Nephron progenitor cell (in vitro differentiated cells): ENCODE measurements around the gene NUPR1.

Experiments
- DNase-seq: peaks from one replicate; pipeline ENCODE4 v3.0.0; 2021
- H3K27ac Mint-ChIP-seq: 2 replicates; pipeline ENCODE4 v1.8.0; 2021; ENCODE audit warnings: mild to moderate bottlenecking, moderate library complexity, mixed read lengths
- H3K27me3 Mint-ChIP-seq: 2 replicates; pipeline ENCODE4 v1.8.0; 2021; ENCODE audit warnings: mild to moderate bottlenecking, low read depth, mixed read lengths; ENCODE audit not compliant: poor library complexity
- H3K36me3 Mint-ChIP-seq: 2 replicates; pipeline ENCODE4 v1.8.0; 2021; ENCODE audit warnings: low read depth, mixed read lengths
- H3K4me1 Mint-ChIP-seq: 2 replicates; pipeline ENCODE4 v1.8.0; 2021; ENCODE audit warnings: mixed read lengths
- H3K4me3 Mint-ChIP-seq: 2 replicates; pipeline ENCODE4 v1.8.0; 2021; ENCODE audit warnings: mild to moderate bottlenecking, moderate library complexity, mixed read lengths
- H3K9me3 Mint-ChIP-seq: 2 replicates; pipeline ENCODE4 v1.8.0; 2021; ENCODE audit warnings: mild to moderate bottlenecking, moderate library complexity, mixed read lengths
- CTCF ChIP-seq: fragments of 200-600 bp; sonication (generic); IDR thresholded peaks from 2 replicates; pipeline ENCODE4 v1.5.0; 2021; ENCODE audit warnings: antibody characterized with exemption

The NUPR1 gene

GRCh38 chr16:28526201-28527099 is 12.3 kb downstream of the NUPR1 start:
- H3K36me3 Mint-ChIP-seq = no peaks in the 10 kb centered on the region
- H3K27me3 Mint-ChIP-seq = peaks cover 32% of the 10 kb centered on the region
- no peak overlapping the region for H3K4me3 Mint-ChIP-seq

GRCh38 chr16:28524681-28525171 is 14.0 kb downstream of the NUPR1 start:
- Mint-ChIP-seq H3K4me3 (no peak overlapping the region), H3K27me3 (peaks cover 36% of the 10 kb centered on the region), H3K4me1 (no peaks in the 10 kb centered on the region), H3K9me3 (peaks cover 18% of the 10 kb centered on the region), H3K36me3 (no peaks in the 10 kb centered on the region), H3K27ac (no peak overlapping the region)
- DNase-seq = no peak
- no peak for TF ChIP-seq CTCF

More at GRCh38 chr16:28526201-28527099, 12.3 kb downstream of the NUPR1 start:
- Mint-ChIP-seq H3K9me3 (peaks cover 18% of the 10 kb centered on the region), H3K4me1 (no peaks in the 10 kb centered on the region), H3K27ac (no peak overlapping the region)
- DNase-seq = no peak
- TF ChIP-seq CTCF = no peak

GRCh38 chr16:28522792-28523191 is 16.0 kb downstream of the NUPR1 start:
- DNase-seq = no peak
- Mint-ChIP-seq H3K9me3 (peaks cover 18% of the 10 kb centered on the region), H3K27me3 (peaks cover 36% of the 10 kb centered on the region), H3K4me3 (no peak overlapping the region), H3K4me1 (no peaks in the 10 kb centered on the region), H3K36me3 (no peaks in the 10 kb centered on the region), H3K27ac (no peak overlapping the region)
- TF ChIP-seq CTCF = no peak

GRCh38 chr16:28521436-28521835 is 17.3 kb downstream of the NUPR1 start:
- Mint-ChIP-seq H3K4me1 (no peaks in the 10 kb centered on the region), H3K27ac (no peak overlapping the region), H3K27me3 (peaks cover 31% of the 10 kb centered on the region), H3K9me3 (peaks cover 15% of the 10 kb centered on the region), H3K36me3 (no peaks in the 10 kb centered on the region), H3K4me3 (no peak overlapping the region)
- no peak for TF ChIP-seq CTCF
- no peak for DNase-seq

- Mint-ChIP-seq H3K27me3 (peaks cover 24% of the 10 kb centered on the region), H3K9me3 (peaks cover 8% of the 10 kb centered on the region), H3K4me3 (no peak overlapping the region), H3K4me1 (no peaks in the 10 kb centered on the region), H3K36me3 (no peaks in the 10 kb centered on the region), H3K27ac (peak overlapping the region; percentile 47)
- no peak for DNase-seq
- TF ChIP-seq CTCF = no peak
Observed at GRCh38 chr16:28520672-28521071, 18.1 kb downstream of the NUPR1 start.
